Thyroid gland (tissue), 4 donors: ENCODE results near the gene RTN4R. TPM values are rescaled to one million over a fixed set of nuclear protein-coding genes. Genes with fewer than 3 reads are reported as not detected.

Source experiments
- DNase-seq, 2 donors: peaks; one replicate each; pipeline ENCODE4 v3.0.0-alpha.2; 2019
- H3K27ac ChIP-seq, 3 donors: fragments of 200-600 bp; sonication (generic); 1 replicate in 2 of 3; 2 replicates in 1 of 3; pipeline ENCODE4 v1.5.1; 2016 to 2019; ENCODE audit warnings: mild to moderate bottlenecking in 1 of 3, moderate library complexity in 1 of 3
- H3K27me3 ChIP-seq: fragments of 200-600 bp; sonication (generic); one replicate; pipeline ENCODE4 v1.5.1; 2019
- H3K36me3 ChIP-seq, 2 donors: fragments of 200-600 bp; sonication (generic); one replicate each; pipeline ENCODE4 v1.5.1; 2016 to 2019
- H3K4me1 ChIP-seq, 2 donors: fragments of 200-600 bp; sonication (generic); one replicate each; pipeline ENCODE4 v1.5.1; 2017 to 2019
- H3K4me3 ChIP-seq, 3 donors: fragments of 200-600 bp; sonication (generic); replicated peaks in 1 of 3; 1 replicate in 2 of 3; 2 replicates in 1 of 3; pipeline ENCODE4 v1.5.1; 2016; ENCODE audit warnings: mild to moderate bottlenecking in 1 of 3
- H3K9me3 ChIP-seq: fragments of 200-600 bp; sonication (generic); one replicate; pipeline ENCODE4 v1.5.1; 2017
- POLR2A ChIP-seq, 2 donors: fragments of 450-650 bp; IDR thresholded peaks; one replicate each; pipeline ENCODE4 v1.6.1; 2017; ENCODE audit warnings: antibody characterized with exemption in 2 of 2, mild to moderate bottlenecking in 2 of 2, moderate library complexity in 1 of 2
- WGBS, 2 donors: methylation state at CpG; one replicate each; pipeline ENCODE4 v1.1.5; 2017; 5-methylcytosine and 5-hydroxymethylcytosine counted together
- intact Hi-C: fragments of 100-400 bp; cut with DNase I; formaldehyde crosslinking; loops from one replicate; pipeline ENCODE4 v1.15.1; 2023
- total RNA-seq, 4 donors: library from RNA; depleted of rRNA; stranded (reverse); fragments of >200 nt; gene quantifications; one replicate each; pipeline ENCODE4 v1.2.3, GENCODE V29; 2016
- TF ChIP-seq, protein P1 (sequence below), 6 experiments: fragments of 200-600 bp in 3 of 6; fragments of 450-650 bp in 3 of 6; sonication (generic) in 3 of 6; IDR thresholded peaks; one replicate each; pipeline ENCODE4 v1.5.1; 2016 to 2019; ENCODE audit warnings: antibody characterized with exemption in 6 of 6, mild to moderate bottlenecking in 2 of 6, inconsistent platforms in 1 of 6, moderate library complexity in 1 of 6

Gene RTN4R
- total RNA-seq, 4 donors from 2014 or later, result 4.0 to 8.6 (median 5.9) TPM

DNA sequence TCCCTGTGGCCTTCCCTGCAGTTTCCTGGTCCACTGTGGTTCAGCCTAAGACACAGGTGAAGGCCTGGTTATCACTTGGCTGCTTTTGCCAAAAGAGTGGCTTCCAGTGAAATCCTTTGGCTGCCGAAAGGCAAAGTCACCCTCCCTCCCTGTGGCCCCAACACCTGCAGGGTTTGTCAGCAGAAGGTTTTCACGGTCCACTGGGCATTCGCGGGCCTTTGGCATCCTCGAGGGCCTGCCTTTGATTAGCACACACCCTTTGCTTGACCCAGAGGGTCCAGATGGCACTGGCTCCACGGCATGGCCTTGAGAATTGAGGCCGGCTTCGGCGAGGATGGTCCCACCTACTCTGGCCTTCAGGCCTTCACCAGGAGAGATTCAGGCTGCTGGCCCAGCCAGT lies 35.3 kb downstream of the RTN4R start:
- Histone ChIP-seq H3K36me3 (no peaks in the 10 kb centered on the region), H3K27ac (peak overlapping the region; percentile 21 to 39 (median 29)), H3K27me3 (no peaks in the 10 kb centered on the region), H3K9me3 (no peaks in the 10 kb centered on the region), H3K4me1 (peaks cover 51 to 54% of the 10 kb centered on the region in 2 donors), H3K4me3 (no peak overlapping the region)
- DNase-seq, result peak; percentile 68 to 75
- WGBS, 2 donors, result 42 to 66% methylated on average over 4 to 9 of the region's 9 CpGs
- TF ChIP-seq POLR2A (IDR thresholded peaks at IDR 0.05), result no peak
- TF ChIP-seq, protein P1, sequence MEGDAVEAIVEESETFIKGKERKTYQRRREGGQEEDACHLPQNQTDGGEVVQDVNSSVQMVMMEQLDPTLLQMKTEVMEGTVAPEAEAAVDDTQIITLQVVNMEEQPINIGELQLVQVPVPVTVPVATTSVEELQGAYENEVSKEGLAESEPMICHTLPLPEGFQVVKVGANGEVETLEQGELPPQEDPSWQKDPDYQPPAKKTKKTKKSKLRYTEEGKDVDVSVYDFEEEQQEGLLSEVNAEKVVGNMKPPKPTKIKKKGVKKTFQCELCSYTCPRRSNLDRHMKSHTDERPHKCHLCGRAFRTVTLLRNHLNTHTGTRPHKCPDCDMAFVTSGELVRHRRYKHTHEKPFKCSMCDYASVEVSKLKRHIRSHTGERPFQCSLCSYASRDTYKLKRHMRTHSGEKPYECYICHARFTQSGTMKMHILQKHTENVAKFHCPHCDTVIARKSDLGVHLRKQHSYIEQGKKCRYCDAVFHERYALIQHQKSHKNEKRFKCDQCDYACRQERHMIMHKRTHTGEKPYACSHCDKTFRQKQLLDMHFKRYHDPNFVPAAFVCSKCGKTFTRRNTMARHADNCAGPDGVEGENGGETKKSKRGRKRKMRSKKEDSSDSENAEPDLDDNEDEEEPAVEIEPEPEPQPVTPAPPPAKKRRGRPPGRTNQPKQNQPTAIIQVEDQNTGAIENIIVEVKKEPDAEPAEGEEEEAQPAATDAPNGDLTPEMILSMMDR (IDR thresholded peaks at IDR 0.05), result no peak
- intact Hi-C loops, result no loop called here

DNA sequence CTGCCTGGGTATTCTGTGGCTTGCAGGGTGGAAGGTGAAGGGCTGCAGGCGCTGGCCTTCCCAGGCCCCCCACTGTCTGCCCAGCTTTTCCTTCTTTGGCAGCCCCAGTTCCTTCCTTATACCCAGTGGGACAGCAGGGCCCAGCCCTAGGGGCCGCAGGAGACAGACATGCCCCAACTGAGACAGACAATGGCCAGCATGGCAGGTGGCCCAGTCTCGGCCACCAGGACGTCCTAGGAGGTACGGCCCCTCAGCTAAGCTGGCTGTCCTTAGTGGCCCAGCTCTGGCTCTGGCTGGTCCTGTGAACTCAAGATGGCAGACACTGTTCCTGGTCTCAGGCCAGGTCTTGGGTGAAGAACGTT lies 35.9 kb downstream of the RTN4R start:
- no peak overlapping the region for H3K4me3 ChIP-seq
- no peaks in the 10 kb centered on the region for H3K27me3 ChIP-seq
- TF ChIP-seq POLR2A (IDR thresholded peaks at IDR 0.05), result no peak
- TF ChIP-seq, protein P1 (IDR thresholded peaks at IDR 0.05), result no peak
- DNase-seq, result no peak
- intact Hi-C loops, result no loop called here
- peak overlapping the region in 1 of 3 donors; percentile 39 for H3K27ac ChIP-seq
- no peaks in the 10 kb centered on the region for H3K9me3 ChIP-seq
- H3K36me3 ChIP-seq, result no peaks in the 10 kb centered on the region
- peaks cover 56 to 60% of the 10 kb centered on the region in 2 donors for H3K4me1 ChIP-seq
- WGBS, 2 donors, result 92 to 100% methylated on average over 1 to 5 of the region's 6 CpGs

DNA sequence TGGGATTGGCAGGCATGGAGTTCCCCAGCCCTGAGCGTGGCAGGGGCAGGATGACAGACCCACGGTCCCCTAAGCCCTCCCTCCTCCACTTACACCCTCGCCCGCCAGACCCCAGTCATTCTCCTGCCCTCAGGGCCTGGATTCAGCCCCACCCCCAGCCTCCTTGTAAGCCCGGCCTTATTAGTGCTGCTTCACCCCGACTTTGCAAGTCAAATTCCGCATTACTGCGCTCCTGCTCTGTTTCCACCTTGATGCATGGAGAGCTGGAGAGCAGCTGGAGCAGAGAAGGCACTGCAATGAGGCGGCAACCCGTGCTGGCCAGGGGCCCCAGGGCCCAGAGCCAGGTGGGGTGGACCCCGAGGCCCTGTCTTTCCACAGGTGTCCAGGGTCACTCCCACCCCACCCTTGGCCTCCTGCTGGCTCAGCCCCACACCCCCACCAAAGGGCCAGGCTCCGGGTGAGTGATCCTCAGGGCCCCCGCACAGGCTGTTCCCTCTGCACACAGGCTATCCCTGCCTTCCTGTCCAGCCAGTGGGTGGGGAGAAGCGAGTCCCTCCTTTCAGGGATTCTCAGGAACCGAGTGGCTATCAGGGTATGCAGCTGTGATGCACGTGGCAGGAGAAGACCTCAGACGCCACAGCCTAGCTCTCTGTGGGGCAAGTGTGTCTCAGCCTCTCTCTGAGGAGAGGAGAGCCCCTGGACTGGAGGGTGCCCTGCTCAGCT lies 36.4 kb downstream of the RTN4R start:
- no peak overlapping the region for H3K4me3 ChIP-seq
- intact Hi-C loops, result no loop called here
- 79 to 83% methylated on average over 12 to 16 of the region's 17 CpGs for WGBS, 2 donors
- no peaks in the 10 kb centered on the region for H3K27me3 ChIP-seq
- H3K9me3 ChIP-seq, result no peaks in the 10 kb centered on the region
- peak in 1 of 2 donors; percentile 37 for DNase-seq
- H3K36me3 ChIP-seq, result no peaks in the 10 kb centered on the region
- TF ChIP-seq, protein P1 (IDR thresholded peaks at IDR 0.05), result no peak
- no peak for TF ChIP-seq POLR2A (IDR thresholded peaks at IDR 0.05)
- H3K4me1 ChIP-seq, result peaks cover 62 to 65% of the 10 kb centered on the region in 2 donors
- peak overlapping the region in 1 of 3 donors; percentile 50 for H3K27ac ChIP-seq

DNA sequence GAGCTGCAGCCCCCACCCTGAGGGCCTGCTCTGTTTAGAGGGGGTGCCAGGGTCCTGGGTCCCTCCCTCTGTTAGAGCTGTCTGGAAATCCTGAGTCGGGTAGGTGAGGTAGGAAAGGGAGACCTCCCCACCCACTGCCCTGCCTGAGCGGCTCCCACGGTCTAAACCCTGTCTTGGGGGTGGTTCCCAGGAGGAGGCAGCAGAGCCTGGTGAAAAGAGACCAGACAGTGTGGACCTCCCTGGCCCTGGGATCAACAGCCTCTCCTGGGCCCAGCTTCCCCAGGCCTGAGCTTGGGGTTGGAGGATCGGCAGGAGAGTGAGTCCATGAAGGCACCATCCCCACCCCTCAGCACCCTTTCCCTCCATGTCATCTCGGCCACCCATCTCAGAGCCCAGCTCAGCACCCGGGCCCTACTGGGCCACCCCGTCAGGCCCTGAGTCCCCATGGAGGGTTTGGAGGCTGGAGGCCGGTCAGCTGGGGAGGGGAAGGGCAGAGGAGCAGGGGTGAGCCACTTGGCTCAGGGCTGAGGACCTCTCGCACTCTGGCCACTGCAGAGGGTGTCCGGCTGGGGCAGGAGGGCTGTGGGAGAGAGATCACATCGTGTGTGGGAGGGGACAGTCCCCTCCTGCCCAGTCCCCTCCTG lies 37.2 kb downstream of the RTN4R start:
- DNase-seq, result no peak
- TF ChIP-seq, protein P1 (IDR thresholded peaks at IDR 0.05), result no peak
- no peak for TF ChIP-seq POLR2A (IDR thresholded peaks at IDR 0.05)
- H3K27ac ChIP-seq, result peak overlapping the region in 2 of 3 donors; percentile 50 to 55
- H3K36me3 ChIP-seq, result no peaks in the 10 kb centered on the region
- no peaks in the 10 kb centered on the region for H3K27me3 ChIP-seq
- no peak overlapping the region for H3K4me3 ChIP-seq
- H3K4me1 ChIP-seq, result peaks cover 66 to 72% of the 10 kb centered on the region in 2 donors
- H3K9me3 ChIP-seq, result no peaks in the 10 kb centered on the region
- WGBS, 2 donors, result 81 to 87% methylated on average over 8 to 11 of the region's 11 CpGs
- intact Hi-C loops, result no loop called here
